Adrenal gland (tissue), 12 donors: Measurements from ENCODE around the gene LZTFL1. TPM values are rescaled to one million over a fixed set of nuclear protein-coding genes. Genes with fewer than 3 reads are reported as not detected.

Source experiments
- DNase-seq, 7 donors: peaks; one replicate each; pipeline ENCODE4 v3.0.0-alpha.2; 2019 to 2020
- H3K27ac ChIP-seq, 5 donors: fragments of 200-600 bp; sonication (generic) in 4 of 5; 1 replicate in 3 of 5; 2 replicates in 2 of 5; pipeline versions ENCODE4 v1.5.1 to v1.8.0; 2016 to 2020; ENCODE audit warnings: mild to moderate bottlenecking in 1 of 5
- H3K27me3 ChIP-seq: fragments of 200-600 bp; 2 replicates; pipeline ENCODE4 v1.8.0; 2021
- H3K36me3 ChIP-seq, 2 donors: fragments of 200-600 bp; replicated peaks in 1 of 2; 1 replicate in 1 of 2; 2 replicates in 1 of 2; pipeline versions ENCODE4 v1.5.1 to v1.8.0; 2018 to 2022
- H3K4me1 ChIP-seq, 2 donors: fragments of 200-600 bp; replicated peaks in 1 of 2; 1 replicate in 1 of 2; 2 replicates in 1 of 2; pipeline versions ENCODE4 v1.5.1 to v1.8.0; 2018 to 2021
- H3K4me3 ChIP-seq, 4 donors: fragments of 200-600 bp; sonication (generic) in 3 of 4; one replicate each; pipeline ENCODE4 v1.5.1; 2016 to 2018
- H3K9me3 ChIP-seq, 3 donors: fragments of 200-600 bp; sonication (generic) in 1 of 3; replicated peaks in 1 of 3; 1 replicate in 2 of 3; 2 replicates in 1 of 3; pipeline versions ENCODE4 v1.5.1 to v1.8.0; 2016 to 2021
- CTCF ChIP-seq, 6 experiments: fragments of 450-650 bp in 4 of 6; fragments of 200-600 bp in 2 of 6; sonication (generic) in 1 of 6; IDR thresholded peaks; 1 replicate in 5 of 6; 2 replicates in 1 of 6; pipeline versions ENCODE4 v1.5.1 to v1.8.0; 2016 to 2021; ENCODE audit warnings: antibody characterized with exemption in 6 of 6, mild to moderate bottlenecking in 2 of 6, moderate library complexity in 1 of 6
- POLR2A ChIP-seq, 2 donors: fragments of 450-650 bp; IDR thresholded peaks; one replicate each; pipeline ENCODE4 v1.6.1; 2017; ENCODE audit warnings: antibody characterized with exemption in 2 of 2, mild to moderate bottlenecking in 2 of 2, moderate library complexity in 1 of 2
- WGBS, 4 donors: extraction: QIAGEN DNeasy Blood & Tissue Kit in 2 of 4; methylation state at CpG; one replicate each; pipeline versions ENCODE4 v1.1.5 to v1.1.7; 2013 to 2017; 5-methylcytosine and 5-hydroxymethylcytosine counted together
- intact Hi-C, 2 donors: fragments of 100-400 bp; cut with DNase I; formaldehyde crosslinking; loops; one replicate each; pipeline versions ENCODE4 v1.14.1 to v1.15.0; 2022 to 2023
- polyA plus RNA-seq, 3 donors: library from polyadenylated mRNA; stranded (reverse); fragments of 200-250 nt in 2 of 3; fragments of 350-450 nt in 1 of 3; fragmentation: Illumina TruSeq in 1 of 3; extraction: RNeasy Lipid Tissue Mini Kit (QIAGEN cat#74804) in 1 of 3; gene quantifications; one replicate each; pipeline ENCODE4 v1.2.3, GENCODE V29; 2013 to 2014
- total RNA-seq, 9 donors: library from RNA; depleted of rRNA in 4 of 9; stranded (reverse); fragments of >200 nt in 4 of 9; fragments of 120-200 nt in 1 of 9; fragmentation: NEBNext Ultra II Directional in 1 of 9; extraction: Animal tissue kit (Norgen Biotek cat#: 25700) in 1 of 9; gene quantifications; one replicate each; pipeline versions ENCODE4 v1.1.0 to v1.2.4, GENCODE V29; 2013 to 2023
- donor health status: healthy with polysubstance abuse.
- donor health status: Bipolar disorder and iron deficiency.
- donor health status: DM: yes; HTN: yes; CAD: no.
- donor health status: DM: no; HTN: no; CAD: no.
- donor health status: DM: no; HTN: no; CAD: no.
- donor health status: DM: yes; HTN: yes; CAD: no.

LZTFL1 gene
- total and polyA plus RNA-seq, 12 donors, result 3.9 to 36.3 (median 19.6) TPM

- Histone ChIP-seq H3K9me3 (no peaks in the 10 kb centered on the region), H3K27me3 (no peaks in the 10 kb centered on the region), H3K4me1 (peaks cover 14 to 17% of the 10 kb centered on the region in 2 donors), H3K36me3 (peaks cover 0 to 15% of the 10 kb centered on the region in 2 donors), H3K4me3 (no peak overlapping the region), H3K27ac (no peak overlapping the region)
- WGBS, 4 donors, result 95 to 100% (median 98%) methylated on average over 1 of the region's 1 CpG
- DNase-seq, result no peak
- intact Hi-C loops, result no loop called here
- TF ChIP-seq CTCF (IDR thresholded peaks at IDR 0.05), result no peak
- TF ChIP-seq POLR2A (IDR thresholded peaks at IDR 0.05), result no peak
These were observed 20.8 kb downstream of the LZTFL1 start for GRCh38 chr3:45821127-45821526.

DNA sequence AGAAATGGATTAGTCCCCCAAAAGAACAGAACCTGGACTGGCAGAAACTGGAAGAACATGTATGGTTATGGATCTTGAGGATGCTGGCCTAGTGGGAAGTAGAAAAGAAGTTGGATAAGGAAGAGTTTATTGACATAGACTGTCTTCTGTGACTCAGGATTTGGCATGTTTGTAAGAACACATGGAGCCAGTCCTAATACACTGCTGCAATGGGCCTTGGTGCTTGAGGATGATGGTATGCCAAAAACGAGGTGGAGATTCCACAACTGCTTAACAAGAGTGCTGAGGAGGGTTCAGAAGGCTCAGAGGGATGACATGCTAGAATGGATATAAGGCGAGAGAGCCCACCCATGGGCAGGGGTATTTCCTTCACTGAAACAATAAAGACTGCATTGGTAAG lies 22.4 kb downstream of the LZTFL1 start:
- WGBS, 4 donors, result 79 to 93% (median 86%) methylated on average over 2 of the region's 2 CpGs
- Histone ChIP-seq H3K9me3 (no peaks in the 10 kb centered on the region), H3K27ac (no peak overlapping the region)

GRCh38 chr3:45817831-45818522 lies 23.9 kb downstream of the LZTFL1 start:
- TF ChIP-seq POLR2A (IDR thresholded peaks at IDR 0.05), result no peak
- no peak for TF ChIP-seq CTCF (IDR thresholded peaks at IDR 0.05)
- Histone ChIP-seq H3K36me3 (no peaks in the 10 kb centered on the region), H3K4me1 (peaks cover 14 to 17% of the 10 kb centered on the region in 2 donors), H3K4me3 (no peak overlapping the region), H3K27me3 (no peaks in the 10 kb centered on the region), H3K27ac (peak overlapping the region in 3 of 5 donors; percentile 43 to 60 (median 56)), H3K9me3 (no peaks in the 10 kb centered on the region)
- DNase-seq, result peak; percentile 46 to 85 (median 79)
- 20 to 32% (median 26%) methylated on average over 4 of the region's 4 CpGs for WGBS, 4 donors
- intact Hi-C loops, result no loop called here

More for the DNA sequence above, 22.4 kb downstream of the LZTFL1 start:
- peaks cover 0 to 3% of the 10 kb centered on the region in 2 donors for H3K36me3 ChIP-seq
- H3K4me3 ChIP-seq, result no peak overlapping the region
- peaks cover 14 to 17% of the 10 kb centered on the region in 2 donors for H3K4me1 ChIP-seq
- DNase-seq, result no peak
- no peak for TF ChIP-seq CTCF (IDR thresholded peaks at IDR 0.05)
- intact Hi-C loops, result no loop called here
- H3K27me3 ChIP-seq, result no peaks in the 10 kb centered on the region

DNA sequence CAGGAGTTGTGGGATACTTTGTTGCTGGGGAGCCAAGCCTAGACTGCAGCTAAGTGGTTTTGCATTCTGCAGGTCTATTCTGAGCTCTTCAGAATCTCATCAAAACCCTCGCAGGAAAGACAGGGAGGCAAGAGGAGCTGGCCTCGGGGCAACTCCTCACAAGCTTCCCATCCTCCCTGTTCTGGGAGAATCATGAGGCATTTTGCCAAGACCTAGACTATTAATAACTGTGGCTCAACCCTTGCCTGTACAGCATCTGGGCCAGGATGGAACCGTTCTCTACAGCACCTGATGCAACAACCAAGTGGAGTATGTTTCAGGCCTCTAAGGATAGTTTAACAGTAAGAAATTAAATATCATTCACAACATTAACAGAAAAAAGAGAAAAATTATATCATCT lies 25.4 kb downstream of the LZTFL1 start:
- Histone ChIP-seq H3K27me3 (no peaks in the 10 kb centered on the region), H3K36me3 (no peaks in the 10 kb centered on the region), H3K9me3 (no peaks in the 10 kb centered on the region), H3K27ac (no peak overlapping the region), H3K4me1 (peaks cover 14 to 17% of the 10 kb centered on the region in 2 donors), H3K4me3 (no peak overlapping the region)
- 58 to 79% (median 59%) methylated on average over 3 of the region's 3 CpGs for WGBS, 4 donors
- no peak for TF ChIP-seq CTCF (IDR thresholded peaks at IDR 0.05)
- no peak for TF ChIP-seq POLR2A (IDR thresholded peaks at IDR 0.05)
- peak in 6 of 7 donors; percentile 34 to 67 (median 46) for DNase-seq
- intact Hi-C loops, result no loop called here
